K562 (cell line): ENCODE data around the gene DLGAP1. TPM values are rescaled to one million over a fixed set of nuclear protein-coding genes. Genes with fewer than 3 reads are reported as not detected.

Source experiments
- ATF7 ChIP-seq: fragments of 450-650 bp; IDR thresholded peaks from 2 replicates; pipeline ENCODE4 v1.7.1; 2014; ENCODE audit warnings: mild to moderate bottlenecking, moderate library complexity
- HNRNPLL ChIP-seq: fragments of 200-400 bp; formaldehyde crosslinking; IDR thresholded peaks from 2 replicates; pipeline ENCODE4 v1.6.1; 2017; ENCODE audit warnings: low read length, low read depth, mild to moderate bottlenecking; ENCODE audit not compliant: poor library complexity, severe bottlenecking
- HSF4 ChIP-seq: fragments of 250-450 bp; sonication (Bioruptor Pico); IDR thresholded peaks from 2 replicates; pipeline ENCODE4 v2.1.2; 2022; ENCODE audit warnings: mild to moderate bottlenecking, moderate library complexity, borderline replicate concordance
- MNT ChIP-seq, 2 experiments: fragments of 450-650 bp; conservative IDR thresholded peaks; 2 replicates each; pipeline ENCODE4 v1.6.1; 2017; ENCODE audit warnings: mild to moderate bottlenecking in 2 of 2, moderate library complexity in 2 of 2
- PHTF2 ChIP-seq: fragments of 250-450 bp; sonication (Bioruptor Pico); IDR thresholded peaks from 2 replicates; pipeline ENCODE4 v1.5.0; 2021; ENCODE audit warnings: mild to moderate bottlenecking
- RCOR1 ChIP-seq, 2 experiments: IDR thresholded peaks; 2 replicates each; pipeline ENCODE4 v1.6.1; 2012; ENCODE audit warnings: low read depth in 2 of 2, low read length in 2 of 2, borderline replicate concordance in 1 of 2, improper control_type of control experiment in 1 of 2
- RREB1 ChIP-seq: fragments of 250-450 bp; sonication (Bioruptor Pico); IDR thresholded peaks from 2 replicates; pipeline ENCODE4 v1.4.0; 2020
- RUNX1 ChIP-seq: sonication (generic); IDR thresholded peaks from 2 replicates; pipeline ENCODE4 v1.6.1; 2016; ENCODE audit warnings: antibody characterized with exemption, low read depth
- SPI1 ChIP-seq: IDR thresholded peaks from 2 replicates; pipeline ENCODE4 v1.6.1; 2011; ENCODE audit warnings: low read depth, low read length, control low read depth, borderline replicate concordance
- TAF7 ChIP-seq: fragments of 450-650 bp; IDR thresholded peaks from 2 replicates; pipeline ENCODE4 v1.6.1; 2016; ENCODE audit warnings: missing genetic modification characterization, missing compliant biosample characterization
- ZEB2 ChIP-seq: fragments of 450-650 bp; IDR thresholded peaks from 2 replicates; pipeline ENCODE4 v1.6.1; 2016
- ZHX1 ChIP-seq: fragments of 150-350 bp; conservative IDR thresholded peaks from 2 replicates; pipeline ENCODE4 v1.6.1; 2014; ENCODE audit warnings: low read length
- ZNF347 ChIP-seq: fragments of 450-650 bp; formaldehyde crosslinking; IDR thresholded peaks from 2 replicates; pipeline ENCODE4 v1.4.0; 2020; ENCODE audit warnings: low read depth, mild to moderate bottlenecking, moderate library complexity
- ZNF668 ChIP-seq: fragments of 250-450 bp; sonication (Bioruptor Pico); IDR thresholded peaks from 2 replicates; pipeline ENCODE4 v1.8.0; 2022; ENCODE audit warnings: mild to moderate bottlenecking, inconsistent platforms
- polyA plus RNA-seq, 8 experiments: library from polyadenylated mRNA; depleted of rRNA in 4 of 8; stranded (reverse) in 5 of 8; unstranded in 3 of 8; fragments of >200 nt; fragmentation: Nextera tagmentation in 2 of 8; fragmentation: Illumina TruSeq in 1 of 8; extraction: Ambion mirVana in 2 of 8; extraction: Trizol in 1 of 8; gene quantifications; 2 replicates each; pipeline versions ENCODE4 v1.2.1 to v1.2.3, GENCODE V29; 2011 to 2014; ENCODE audit warnings: inconsistent platforms in 1 of 8, missing spikeins in 1 of 8
- total RNA-seq, 7 experiments: library from RNA; depleted of rRNA in 6 of 7; stranded (reverse); fragments of >200 nt in 6 of 7; fragmentation: Illumina TruSeq in 2 of 7; extraction: Trizol in 2 of 7; gene quantifications; 2 replicates each; pipeline versions ENCODE4 v1.2.1 to v1.2.3, GENCODE V29; 2011 to 2021; ENCODE audit warnings: low replicate concordance in 1 of 7
- TF ChIP-seq, protein P1 (sequence below), 3 experiments: fragments of 200-800 bp in 1 of 3; sonication (Bioruptor generic) in 1 of 3; sonication (generic) in 1 of 3; formaldehyde crosslinking in 1 of 3; IDR thresholded peaks; 2 replicates each; pipeline versions ENCODE4 v1.6.1 to v1.8.0; 2016 to 2022; ENCODE audit warnings: mild to moderate bottlenecking in 2 of 3, missing compliant biosample characterization in 2 of 3, missing genetic modification characterization in 2 of 3, missing genetic modification reagents in 1 of 3

DLGAP1 gene
- total and polyA plus RNA-seq, 9 of the 15 experiments (the other 6 are each of a cell fraction or from before 2014, with no cell fraction given) = 0.04 to 0.22 (median 0.08) TPM

- TF ChIP-seq RREB1 (CRISPR knock-in tag) = no peak
- TF ChIP-seq MNT (conservative IDR thresholded peaks at IDR 0.05) = no peak
- TF ChIP-seq ATF7 = no peak
- no peak for TF ChIP-seq RUNX1
- no peak for TF ChIP-seq ZEB2
- no peak for TF ChIP-seq ZNF347
- peak; percentile 29 to 85; a peak in 2 of 4 replicates for TF ChIP-seq RCOR1 (IDR thresholded peaks at IDR 0.05; ENCODE audit: borderline replicate concordance in 1 of 2, low read depth in 2 of 2, low read length in 2 of 2)
- TF ChIP-seq HSF4 (CRISPR knock-in tag) = no peak
- TF ChIP-seq TAF7 (tag) = peak; percentile 38; the same call in 1 of the 2 replicates
- no peak for TF ChIP-seq SPI1
- TF ChIP-seq HNRNPLL = no peak
- 0 out of 2 replicates have a peak, but pooled peaks have one; percentile 14 for TF ChIP-seq ZNF668 (CRISPR knock-in tag)
- 0 out of 2 replicates have a peak, but pooled peaks have one; percentile 48 for TF ChIP-seq PHTF2 (CRISPR knock-in tag)
- peak; percentile 32 for TF ChIP-seq ZHX1
- TF ChIP-seq, protein P1, sequence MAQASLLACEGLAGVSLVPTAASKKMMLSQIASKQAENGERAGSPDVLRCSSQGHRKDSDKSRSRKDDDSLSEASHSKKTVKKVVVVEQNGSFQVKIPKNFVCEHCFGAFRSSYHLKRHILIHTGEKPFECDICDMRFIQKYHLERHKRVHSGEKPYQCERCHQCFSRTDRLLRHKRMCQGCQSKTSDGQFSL (CRISPR knock-in tag; IDR thresholded peaks at IDR 0.05) = peak; percentile 79
- TF ChIP-seq, protein P1 (tag; IDR thresholded peaks at IDR 0.05) = peak in 1 of 2 experiments; percentile 87; a peak in 2 of 4 replicates
These were observed 861.0 kb downstream of the DLGAP1 start (continued) for GRCh38 chr18:3593904-3594759.
